Measurements from ENCODE around the gene HUS1. TPM values are rescaled to one million over a fixed set of nuclear protein-coding genes. Genes with fewer than 3 reads are reported as not detected.

The HUS1 gene
- total and polyA plus RNA-seq, 2 of the 13 experiments (the other 11 are each of a cell fraction or from before 2014, with no cell fraction given) = 14.8 to 16.9 TPM

- no peak for ATAC-seq
- H3K9me3 ChIP-seq (ENCODE audit: low read length) = no peaks in the 10 kb centered on the region
- no peak for FAIRE-seq
- no peaks in the 10 kb centered on the region for H3K4me1 ChIP-seq (ENCODE audit: insufficient read depth, low read length)
- no peaks in the 10 kb centered on the region for H3K79me2 ChIP-seq (ENCODE audit: insufficient read depth, low read length)
- H3K36me3 ChIP-seq (replicated peaks in 1 of 2; ENCODE audit: control insufficient read depth in 1 of 2, insufficient read depth in 2 of 2, low read length in 2 of 2) = no peaks in the 10 kb centered on the region
- no peak overlapping the region for H2AFZ ChIP-seq (ENCODE audit: low read length)
- H3K4me2 ChIP-seq (ENCODE audit: low read depth, low read length) = no peak overlapping the region
- H3K27ac ChIP-seq (ENCODE audit: extremely low read length, insufficient read depth, low read length) = no peak overlapping the region
- DNase-seq (ENCODE audit: low spot score) = no peak
- in situ Hi-C loops (cut with HindIII; ENCODE audit: extremely low pct_ligation_motif_present, low pct_unique_long_range_greater_than_20kb) = no loop called here
- CTCF ChIA-PET (ENCODE audit: low intra/inter-chr PET ratio, low total read pairs) = no interaction called here
- intact Hi-C loops (cut with micrococcal nuclease; ENCODE audit: unreplicated experiment) = no loop called here
- H3K4me3 ChIP-seq (replicated peaks in 1 of 3; ENCODE audit: insufficient read depth in 1 of 3, low read depth in 2 of 3, low read length in 3 of 3) = no peak overlapping the region
- H4K20me1 ChIP-seq (ENCODE audit: insufficient read depth, low read length) = no peaks in the 10 kb centered on the region
- no TSS peak for BruUV-seq (replicated peaks)
- 25% methylated on average over 2 of the region's 2 CpGs for WGBS (ENCODE audit: low lambda C conversion rate)
- POLR2A ChIA-PET = no interaction called here
- no peak overlapping the region for H3K9ac ChIP-seq (ENCODE audit: insufficient read depth, low read depth, low read length)
- peaks cover 0 to 7% of the 10 kb centered on the region in 2 experiments; a peak in 1 of 5 replicates for H3K27me3 ChIP-seq (ENCODE audit: control insufficient read depth in 1 of 2, insufficient read depth in 2 of 2, low read length in 2 of 2)
- TF ChIP-seq MIXL1 (CRISPR knock-in tag; IDR thresholded peaks at IDR 0.05) = no peak
- no peak for TF ChIP-seq ZNF570 (CRISPR knock-in tag; IDR thresholded peaks at IDR 0.05; ENCODE audit: borderline replicate concordance)
- TF ChIP-seq PCBP2 (optimal IDR thresholded peaks at IDR 0.05; ENCODE audit: low read depth, low read length, poor library complexity, severe bottlenecking) = no peak
- no peak for TF ChIP-seq CC2D1A (CRISPR knock-in tag; IDR thresholded peaks at IDR 0.05)
- no peak for TF ChIP-seq RARG (CRISPR knock-in tag; IDR thresholded peaks at IDR 0.05; ENCODE audit: low read depth)
- TF ChIP-seq ZNF260 (CRISPR knock-in tag; IDR thresholded peaks at IDR 0.05; ENCODE audit: borderline replicate concordance, low read depth) = no peak
- TF ChIP-seq PHF8 (CRISPR knock-in tag; IDR thresholded peaks at IDR 0.05) = no peak
- TF ChIP-seq BRF2 (CRISPR knock-in tag; IDR thresholded peaks at IDR 0.05) = no peak
- no peak for TF ChIP-seq ZNF326 (CRISPR knock-in tag; IDR thresholded peaks at IDR 0.05; ENCODE audit: borderline replicate concordance)
- TF ChIP-seq ZNF782 (CRISPR knock-in tag; IDR thresholded peaks at IDR 0.05; ENCODE audit: borderline replicate concordance) = no peak
- no peak for TF ChIP-seq ZNF761 (CRISPR knock-in tag; conservative IDR thresholded peaks at IDR 0.05)
- TF ChIP-seq, protein P1, sequence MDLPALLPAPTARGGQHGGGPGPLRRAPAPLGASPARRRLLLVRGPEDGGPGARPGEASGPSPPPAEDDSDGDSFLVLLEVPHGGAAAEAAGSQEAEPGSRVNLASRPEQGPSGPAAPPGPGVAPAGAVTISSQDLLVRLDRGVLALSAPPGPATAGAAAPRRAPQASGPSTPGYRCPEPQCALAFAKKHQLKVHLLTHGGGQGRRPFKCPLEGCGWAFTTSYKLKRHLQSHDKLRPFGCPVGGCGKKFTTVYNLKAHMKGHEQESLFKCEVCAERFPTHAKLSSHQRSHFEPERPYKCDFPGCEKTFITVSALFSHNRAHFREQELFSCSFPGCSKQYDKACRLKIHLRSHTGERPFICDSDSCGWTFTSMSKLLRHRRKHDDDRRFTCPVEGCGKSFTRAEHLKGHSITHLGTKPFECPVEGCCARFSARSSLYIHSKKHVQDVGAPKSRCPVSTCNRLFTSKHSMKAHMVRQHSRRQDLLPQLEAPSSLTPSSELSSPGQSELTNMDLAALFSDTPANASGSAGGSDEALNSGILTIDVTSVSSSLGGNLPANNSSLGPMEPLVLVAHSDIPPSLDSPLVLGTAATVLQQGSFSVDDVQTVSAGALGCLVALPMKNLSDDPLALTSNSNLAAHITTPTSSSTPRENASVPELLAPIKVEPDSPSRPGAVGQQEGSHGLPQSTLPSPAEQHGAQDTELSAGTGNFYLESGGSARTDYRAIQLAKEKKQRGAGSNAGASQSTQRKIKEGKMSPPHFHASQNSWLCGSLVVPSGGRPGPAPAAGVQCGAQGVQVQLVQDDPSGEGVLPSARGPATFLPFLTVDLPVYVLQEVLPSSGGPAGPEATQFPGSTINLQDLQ (CRISPR knock-in tag; IDR thresholded peaks at IDR 0.05) = no peak
- no peak for TF ChIP-seq ARNTL (CRISPR knock-in tag; IDR thresholded peaks at IDR 0.05)
- TF ChIP-seq ZNF597 (CRISPR knock-in tag; IDR thresholded peaks at IDR 0.05) = no peak
- TF ChIP-seq, protein P2, sequence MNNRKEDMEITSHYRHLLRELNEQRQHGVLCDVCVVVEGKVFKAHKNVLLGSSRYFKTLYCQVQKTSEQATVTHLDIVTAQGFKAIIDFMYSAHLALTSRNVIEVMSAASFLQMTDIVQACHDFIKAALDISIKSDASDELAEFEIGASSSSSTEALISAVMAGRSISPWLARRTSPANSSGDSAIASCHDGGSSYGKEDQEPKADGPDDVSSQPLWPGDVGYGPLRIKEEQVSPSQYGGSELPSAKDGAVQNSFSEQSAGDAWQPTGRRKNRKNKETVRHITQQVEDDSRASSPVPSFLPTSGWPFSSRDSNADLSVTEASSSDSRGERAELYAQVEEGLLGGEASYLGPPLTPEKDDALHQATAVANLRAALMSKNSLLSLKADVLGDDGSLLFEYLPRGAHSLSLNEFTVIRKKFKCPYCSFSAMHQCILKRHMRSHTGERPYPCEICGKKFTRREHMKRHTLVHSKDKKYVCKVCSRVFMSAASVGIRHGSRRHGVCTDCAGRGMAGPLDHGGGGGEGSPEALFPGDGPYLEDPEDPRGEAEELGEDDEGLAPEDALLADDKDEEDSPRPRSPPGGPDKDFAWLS (CRISPR knock-in tag; IDR thresholded peaks at IDR 0.05; ENCODE audit: borderline replicate concordance) = no peak
- TF ChIP-seq PATZ1 (CRISPR knock-in tag; IDR thresholded peaks at IDR 0.05) = no peak
- no peak for TF ChIP-seq ZNF839 (CRISPR knock-in tag; IDR thresholded peaks at IDR 0.05; ENCODE audit: borderline replicate concordance)
Observed at GRCh38 chr7:48004032-48004431, 24.6 kb upstream of the HUS1 start.
